ENCODE data around the gene KCTD19.

Gene KCTD19

DNA sequence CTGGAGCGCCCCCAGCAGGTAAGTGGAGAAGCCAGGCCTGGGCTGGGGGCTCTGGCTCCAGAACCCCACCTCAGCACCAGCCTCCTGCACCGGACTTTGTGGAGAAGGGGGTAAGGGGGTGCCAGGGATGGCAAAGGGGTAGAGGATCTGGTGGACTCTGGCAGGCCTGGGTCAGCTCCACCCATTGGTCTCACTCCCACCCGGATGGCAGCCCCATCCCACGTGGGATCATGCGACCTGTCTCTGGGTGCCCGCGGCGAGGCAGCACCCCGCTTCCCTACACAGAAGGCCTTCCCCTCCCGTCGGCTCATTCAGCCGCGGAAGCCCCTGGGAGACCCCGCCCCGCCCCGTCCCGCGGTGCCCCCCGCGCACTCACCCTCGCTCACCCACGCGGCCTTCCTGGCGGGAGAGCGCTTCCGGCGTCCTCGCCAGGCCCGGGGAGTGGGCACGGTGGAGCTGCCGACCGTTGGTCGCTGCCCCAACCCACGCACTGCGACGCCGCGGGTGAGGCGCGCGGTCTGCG is 47.7 kb downstream of the KCTD19 start:
- FAIRE-seq: no peak
- DNase-seq (ENCODE audit: insufficient read length, low spot score): peak; percentile 59
- TF ChIP-seq, protein P1, sequence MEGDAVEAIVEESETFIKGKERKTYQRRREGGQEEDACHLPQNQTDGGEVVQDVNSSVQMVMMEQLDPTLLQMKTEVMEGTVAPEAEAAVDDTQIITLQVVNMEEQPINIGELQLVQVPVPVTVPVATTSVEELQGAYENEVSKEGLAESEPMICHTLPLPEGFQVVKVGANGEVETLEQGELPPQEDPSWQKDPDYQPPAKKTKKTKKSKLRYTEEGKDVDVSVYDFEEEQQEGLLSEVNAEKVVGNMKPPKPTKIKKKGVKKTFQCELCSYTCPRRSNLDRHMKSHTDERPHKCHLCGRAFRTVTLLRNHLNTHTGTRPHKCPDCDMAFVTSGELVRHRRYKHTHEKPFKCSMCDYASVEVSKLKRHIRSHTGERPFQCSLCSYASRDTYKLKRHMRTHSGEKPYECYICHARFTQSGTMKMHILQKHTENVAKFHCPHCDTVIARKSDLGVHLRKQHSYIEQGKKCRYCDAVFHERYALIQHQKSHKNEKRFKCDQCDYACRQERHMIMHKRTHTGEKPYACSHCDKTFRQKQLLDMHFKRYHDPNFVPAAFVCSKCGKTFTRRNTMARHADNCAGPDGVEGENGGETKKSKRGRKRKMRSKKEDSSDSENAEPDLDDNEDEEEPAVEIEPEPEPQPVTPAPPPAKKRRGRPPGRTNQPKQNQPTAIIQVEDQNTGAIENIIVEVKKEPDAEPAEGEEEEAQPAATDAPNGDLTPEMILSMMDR (IDR thresholded peaks at IDR 0.05; ENCODE audit: insufficient read depth, missing control alignments): peak; percentile 50

DNA sequence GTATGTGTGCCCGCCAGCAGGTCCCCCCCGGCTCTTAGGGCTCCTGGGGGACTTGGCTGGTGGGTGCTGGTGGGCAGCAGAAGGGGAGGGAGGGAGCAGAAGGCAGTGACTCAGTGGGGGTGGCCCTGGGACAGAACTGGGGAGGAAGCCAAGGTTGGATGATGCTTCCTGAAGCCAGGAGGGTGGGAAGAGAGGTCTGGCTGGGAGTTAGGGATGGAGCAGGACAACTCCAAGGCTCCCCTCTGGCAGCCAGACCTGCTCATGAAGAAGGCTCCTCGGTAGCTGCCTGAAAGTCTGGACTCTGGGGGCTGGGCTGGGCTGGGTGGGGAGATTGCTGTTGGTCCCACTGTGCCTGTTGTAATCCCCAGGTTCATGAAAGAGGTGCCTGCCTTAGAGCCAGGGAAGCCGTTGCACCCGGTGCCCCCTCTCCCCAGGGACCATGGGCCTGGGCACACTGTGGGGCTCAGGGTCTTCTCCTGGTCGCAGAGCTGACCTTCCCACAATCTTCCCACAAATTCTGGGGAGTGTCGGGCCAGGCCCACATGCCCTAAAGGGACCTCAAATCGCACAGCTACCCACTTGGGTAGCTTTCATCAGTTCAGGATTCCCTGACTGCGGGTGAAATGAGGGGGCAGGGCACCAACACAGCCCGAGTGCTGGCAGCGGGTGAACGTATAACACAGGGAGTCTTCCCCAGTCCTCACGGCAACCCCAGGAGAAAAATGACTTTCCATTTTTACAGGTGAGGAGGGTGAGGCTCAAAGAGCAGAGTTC is 48.4 kb downstream of the KCTD19 start:
- TF ChIP-seq, protein P1 (IDR thresholded peaks at IDR 0.05; ENCODE audit: insufficient read depth, missing control alignments): no peak
- FAIRE-seq: no peak
- DNase-seq (ENCODE audit: insufficient read length, low spot score): no peak

DNA sequence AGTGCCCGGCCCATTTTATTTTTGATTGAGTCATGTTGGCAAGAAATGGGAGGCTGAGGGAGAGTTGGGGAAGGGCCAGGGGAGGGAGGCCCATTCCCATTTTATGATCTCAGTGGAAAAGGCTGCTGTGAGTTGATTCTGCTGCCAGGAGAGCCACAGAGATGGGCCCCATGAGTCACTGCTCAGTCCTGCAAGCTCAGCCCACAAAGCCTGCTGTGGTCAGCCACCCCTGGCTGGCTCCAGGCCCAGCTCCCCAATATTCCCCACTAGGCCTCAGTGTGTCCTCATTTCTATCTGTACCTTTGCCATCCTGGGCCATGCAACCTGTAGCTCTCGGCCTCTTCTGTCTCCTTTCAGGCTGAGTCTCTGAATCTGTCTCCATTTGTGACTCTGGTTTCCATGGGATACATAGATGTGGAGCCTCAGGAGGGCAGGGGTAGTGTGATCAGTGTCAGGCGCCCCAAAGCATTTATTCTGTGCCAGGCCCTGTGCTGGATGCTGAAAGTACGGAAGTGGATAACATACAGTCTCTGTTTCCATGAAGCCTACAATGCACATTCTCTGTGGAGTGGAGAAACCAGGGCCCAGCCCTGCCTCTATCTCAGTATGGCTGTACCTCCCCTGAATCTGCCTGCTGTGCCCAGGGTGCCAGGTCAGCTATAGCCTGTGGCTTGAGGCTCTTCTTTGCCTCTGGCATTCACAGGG is 49.1 kb downstream of the KCTD19 start:
- TF ChIP-seq, protein P1 (IDR thresholded peaks at IDR 0.05; ENCODE audit: insufficient read depth, missing control alignments): no peak
- no peak for DNase-seq (ENCODE audit: insufficient read length, low spot score)
- no peak for FAIRE-seq

DNA sequence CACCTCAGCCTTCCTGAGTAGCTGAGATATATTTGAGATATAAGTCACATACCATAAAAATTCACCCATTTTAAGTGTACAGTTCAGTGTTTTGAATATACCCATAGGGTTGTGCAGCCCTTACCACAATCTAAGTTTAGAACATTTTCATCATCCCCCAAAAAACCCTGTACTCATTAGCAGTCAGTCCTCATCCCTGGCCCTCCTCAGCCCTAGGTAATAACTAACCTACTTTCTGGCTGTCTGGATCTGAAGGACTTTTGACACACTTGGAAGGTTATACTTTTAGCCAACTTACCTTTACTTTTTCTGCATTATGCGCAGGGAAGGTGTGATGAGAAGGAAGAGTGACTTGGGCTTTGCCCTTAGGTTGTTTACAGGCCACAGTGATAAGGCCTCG is 51.2 kb downstream of the KCTD19 start:
- FAIRE-seq: no peak
- TF ChIP-seq, protein P1 (IDR thresholded peaks at IDR 0.05; ENCODE audit: insufficient read depth, missing control alignments): no peak

DNA sequence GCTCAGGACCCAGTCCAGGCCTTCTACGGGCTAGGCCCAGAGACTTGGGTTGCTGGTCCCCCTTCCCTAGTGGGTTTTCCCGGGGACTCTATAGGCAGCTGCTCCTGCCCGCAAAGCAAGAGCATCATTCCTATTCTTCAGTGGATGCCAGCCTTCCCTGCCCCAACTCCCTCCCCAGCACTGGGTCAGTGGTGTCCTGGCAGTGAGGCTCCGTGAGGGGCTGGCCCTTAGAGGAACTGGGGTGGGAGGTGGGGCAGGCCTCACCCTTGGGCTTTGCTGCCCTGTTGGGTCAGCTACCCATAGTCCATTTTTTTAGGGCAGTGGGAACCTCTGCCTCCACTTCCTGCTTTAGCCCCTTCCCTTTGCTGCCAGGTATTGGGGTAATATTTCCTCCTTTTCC is 55.1 kb downstream of the KCTD19 start:
- FAIRE-seq (no peak), DNase-seq (ENCODE audit: insufficient read length, low spot score) (no peak)
- TF ChIP-seq, protein P1 (IDR thresholded peaks at IDR 0.05; ENCODE audit: insufficient read depth, missing control alignments): no peak

More for the DNA sequence above, 51.2 kb downstream of the KCTD19 start:
- DNase-seq (ENCODE audit: insufficient read length, low spot score): no peak

DNA sequence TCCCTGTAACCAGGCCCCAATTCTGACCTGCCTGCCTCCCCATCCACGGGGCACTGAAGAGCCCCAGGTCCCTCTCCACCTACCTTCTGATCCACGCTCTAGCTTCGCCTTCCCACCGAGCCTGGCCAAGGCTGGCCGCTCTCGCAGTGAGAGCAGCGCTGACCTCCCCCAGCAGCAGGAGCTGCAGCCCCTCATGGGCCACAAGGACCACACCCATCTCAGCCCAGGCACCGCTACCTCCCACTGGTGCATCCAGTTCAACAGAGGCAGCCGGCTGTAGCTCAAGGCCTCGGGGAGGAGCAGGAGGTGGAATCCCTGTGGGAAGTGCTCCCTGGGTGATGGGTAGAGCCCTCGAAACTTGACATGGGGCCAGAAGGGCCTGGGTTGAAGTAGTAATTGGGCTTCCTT is 55.6 kb downstream of the KCTD19 start:
- FAIRE-seq: no peak
- TF ChIP-seq, protein P1 (IDR thresholded peaks at IDR 0.05; ENCODE audit: insufficient read depth, missing control alignments): no peak
- DNase-seq (ENCODE audit: insufficient read length, low spot score): no peak

All from D721Med (cell line).